Lung (tissue), 12 donors: ENCODE data around the gene FRMD4A. TPM values are rescaled to one million over a fixed set of nuclear protein-coding genes. Genes with fewer than 3 reads are reported as not detected.

ENCODE experiments used
- ATAC-seq: fragments of 200-7000 bp; cut with Tn5 transposase; one replicate; pipeline ENCODE4 v1.9.1; 2020; ENCODE audit warnings: moderate number of reproducible peaks; ENCODE audit not compliant: insufficient read depth, low FRiP score
- DNase-seq, 3 donors: peaks; one replicate each; pipeline ENCODE4 v3.0.0-alpha.2; 2013 to 2017
- H3K27ac ChIP-seq, 2 donors: one replicate each; pipeline ENCODE4 v1.5.1; 2013; ENCODE audit warnings: mild to moderate bottlenecking in 2 of 2, moderate library complexity in 2 of 2, control low read depth in 1 of 2, inconsistent platforms in 1 of 2, low read depth in 1 of 2, low read length in 1 of 2
- H3K27me3 ChIP-seq, 3 donors: one replicate each; pipeline ENCODE4 v1.5.1; 2013; ENCODE audit warnings: low read length in 2 of 3; ENCODE audit not compliant: control insufficient read depth in 3 of 3, insufficient read depth in 3 of 3
- H3K36me3 ChIP-seq, 4 donors: one replicate each; pipeline ENCODE4 v1.5.1; 2013; ENCODE audit warnings: low read length in 4 of 4, mild to moderate bottlenecking in 1 of 4, moderate library complexity in 1 of 4; ENCODE audit not compliant: control insufficient read depth in 4 of 4, insufficient read depth in 4 of 4
- H3K4me1 ChIP-seq, 5 donors: one replicate each; pipeline ENCODE4 v1.5.1; 2013; ENCODE audit warnings: low read length in 5 of 5, mild to moderate bottlenecking in 2 of 5, moderate library complexity in 1 of 5; ENCODE audit not compliant: control insufficient read depth in 5 of 5, insufficient read depth in 5 of 5
- H3K4me3 ChIP-seq: one replicate; pipeline ENCODE4 v1.5.1; 2013; ENCODE audit warnings: mild to moderate bottlenecking, control low read depth, moderate library complexity
- H3K9ac ChIP-seq, 2 donors: one replicate each; pipeline ENCODE4 v1.5.1; 2013; ENCODE audit warnings: low read length in 2 of 2, control low read depth in 1 of 2; ENCODE audit not compliant: insufficient read depth in 1 of 2
- H3K9me3 ChIP-seq, 4 donors: one replicate each; pipeline ENCODE4 v1.5.1; 2013; ENCODE audit warnings: low read length in 3 of 4, mild to moderate bottlenecking in 1 of 4, moderate library complexity in 1 of 4; ENCODE audit not compliant: control insufficient read depth in 4 of 4, insufficient read depth in 3 of 4
- WGBS, 2 donors: extraction: QIAGEN DNeasy Blood & Tissue Kit; methylation state at CpG; one replicate each; pipeline ENCODE4 v1.1.7; 2013; 5-methylcytosine and 5-hydroxymethylcytosine counted together
- polyA plus RNA-seq, 2 donors: library from polyadenylated mRNA; stranded (reverse); fragments of 200-250 nt; gene quantifications; one replicate each; pipeline ENCODE4 v1.2.1, GENCODE V29; 2013
- total RNA-seq, 2 donors: library from RNA; depleted of rRNA in 1 of 2; stranded (reverse); fragments of >200 nt in 1 of 2; gene quantifications; one replicate each; pipeline ENCODE4 v1.2.1, GENCODE V29; 2014 to 2021
- TF ChIP-seq, protein P1 (sequence below): IDR thresholded peaks from 2 replicates; pipeline ENCODE4 v1.5.1; 2012; ENCODE audit warnings: mild to moderate bottlenecking; ENCODE audit errors: control extremely low read depth, extremely low read depth
- donor health status: control.
- donor health status: control.
- donor health status: Bipolar disorder and iron deficiency.
- donor health status: healthy.
- donor health status: DM: yes; HTN: yes; CAD: no.

FRMD4A gene
- total and polyA plus RNA-seq, 4 donors, result 12.0 to 64.5 (median 29.3) TPM

DNA sequence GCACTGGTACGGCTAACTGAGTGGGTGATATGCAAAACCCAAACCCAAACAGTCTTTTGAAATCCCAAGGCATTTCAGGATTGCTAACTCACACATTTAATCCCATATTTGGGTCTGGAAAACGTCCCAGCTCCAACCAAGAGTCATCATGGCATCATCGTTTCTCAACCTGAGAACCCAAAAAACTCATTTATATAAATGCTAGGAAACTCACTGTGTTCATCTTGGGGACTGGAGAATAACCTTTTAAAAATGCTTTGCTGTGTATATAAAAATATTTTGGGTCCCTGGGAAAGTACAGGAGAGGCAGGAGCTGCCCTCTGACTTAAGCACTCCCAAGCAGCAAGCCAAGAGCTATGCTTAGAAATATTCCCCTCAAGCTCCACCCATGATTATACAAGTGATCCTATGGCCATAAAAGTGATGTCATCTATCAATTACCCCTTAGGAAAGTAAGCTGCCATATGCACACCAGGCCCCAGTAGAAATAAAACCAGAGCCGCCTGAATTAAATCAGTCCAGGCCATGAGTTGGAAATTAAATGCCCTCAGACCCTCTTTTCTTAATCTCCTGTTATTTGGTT lies 352.1 kb downstream of the FRMD4A start:
- peak overlapping the region in 1 of 2 donors; percentile 20 for H3K27ac ChIP-seq
- 77 to 86% methylated on average over 4 of the region's 4 CpGs for WGBS, 2 donors
- H3K9me3 ChIP-seq, result peaks cover 0 to 3% (median 0%) of the 10 kb centered on the region in 4 donors

DNA sequence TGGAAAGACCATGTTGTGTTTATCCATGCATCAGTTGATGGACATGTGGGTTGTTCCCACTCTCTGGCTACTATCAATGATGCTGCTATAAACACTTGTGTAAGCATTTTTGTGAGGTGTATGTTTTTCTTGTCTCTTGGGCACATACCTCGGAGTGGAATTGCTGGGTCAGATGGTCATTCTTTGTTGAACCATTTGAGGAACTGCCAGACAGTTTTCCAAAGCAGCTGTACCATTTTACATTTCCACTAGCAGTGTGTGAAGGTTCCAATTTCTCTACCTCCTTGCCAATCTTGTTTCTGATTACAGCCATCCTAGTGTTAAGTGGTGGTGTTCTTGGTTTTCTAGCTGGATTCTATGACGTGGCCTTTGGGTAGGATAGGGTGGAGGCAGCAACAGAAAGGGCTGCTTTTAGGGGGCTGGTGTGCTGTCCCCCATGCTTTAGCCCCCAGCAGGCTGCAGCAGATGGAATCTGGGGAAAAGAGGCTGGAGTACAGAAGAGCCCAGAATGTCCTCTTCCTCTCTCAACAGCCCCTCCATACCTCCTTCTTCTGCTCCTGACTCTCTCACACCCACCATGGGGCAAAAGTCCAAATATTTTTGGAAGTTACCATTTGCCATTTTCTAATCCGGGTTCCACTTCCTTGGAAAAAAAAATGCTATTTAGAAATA lies 352.7 kb downstream of the FRMD4A start:
- 72 to 87% methylated on average over 3 of the region's 3 CpGs for WGBS, 2 donors
- ATAC-seq (no peak), DNase-seq (no peak)
- TF ChIP-seq, protein P1, sequence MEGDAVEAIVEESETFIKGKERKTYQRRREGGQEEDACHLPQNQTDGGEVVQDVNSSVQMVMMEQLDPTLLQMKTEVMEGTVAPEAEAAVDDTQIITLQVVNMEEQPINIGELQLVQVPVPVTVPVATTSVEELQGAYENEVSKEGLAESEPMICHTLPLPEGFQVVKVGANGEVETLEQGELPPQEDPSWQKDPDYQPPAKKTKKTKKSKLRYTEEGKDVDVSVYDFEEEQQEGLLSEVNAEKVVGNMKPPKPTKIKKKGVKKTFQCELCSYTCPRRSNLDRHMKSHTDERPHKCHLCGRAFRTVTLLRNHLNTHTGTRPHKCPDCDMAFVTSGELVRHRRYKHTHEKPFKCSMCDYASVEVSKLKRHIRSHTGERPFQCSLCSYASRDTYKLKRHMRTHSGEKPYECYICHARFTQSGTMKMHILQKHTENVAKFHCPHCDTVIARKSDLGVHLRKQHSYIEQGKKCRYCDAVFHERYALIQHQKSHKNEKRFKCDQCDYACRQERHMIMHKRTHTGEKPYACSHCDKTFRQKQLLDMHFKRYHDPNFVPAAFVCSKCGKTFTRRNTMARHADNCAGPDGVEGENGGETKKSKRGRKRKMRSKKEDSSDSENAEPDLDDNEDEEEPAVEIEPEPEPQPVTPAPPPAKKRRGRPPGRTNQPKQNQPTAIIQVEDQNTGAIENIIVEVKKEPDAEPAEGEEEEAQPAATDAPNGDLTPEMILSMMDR, result no peak
- Histone ChIP-seq H3K36me3 (no peaks in the 10 kb centered on the region), H3K4me3 (no peak overlapping the region), H3K27me3 (no peaks in the 10 kb centered on the region), H3K9ac (no peak overlapping the region), H3K27ac (no peak overlapping the region), H3K4me1 (peaks cover 0 to 16% (median 4%) of the 10 kb centered on the region in 5 donors), H3K9me3 (peaks cover 0 to 3% (median 0%) of the 10 kb centered on the region in 4 donors)

More for the DNA sequence above, 352.1 kb downstream of the FRMD4A start:
- H3K4me1 ChIP-seq, result peaks cover 0 to 10% (median under 1%) of the 10 kb centered on the region in 5 donors
- ATAC-seq (no peak), DNase-seq (no peak)
- no peaks in the 10 kb centered on the region for H3K36me3 ChIP-seq
- H3K4me3 ChIP-seq, result no peak overlapping the region
- no peak overlapping the region for H3K9ac ChIP-seq
- TF ChIP-seq, protein P1, result no peak
- H3K27me3 ChIP-seq, result no peaks in the 10 kb centered on the region

DNA sequence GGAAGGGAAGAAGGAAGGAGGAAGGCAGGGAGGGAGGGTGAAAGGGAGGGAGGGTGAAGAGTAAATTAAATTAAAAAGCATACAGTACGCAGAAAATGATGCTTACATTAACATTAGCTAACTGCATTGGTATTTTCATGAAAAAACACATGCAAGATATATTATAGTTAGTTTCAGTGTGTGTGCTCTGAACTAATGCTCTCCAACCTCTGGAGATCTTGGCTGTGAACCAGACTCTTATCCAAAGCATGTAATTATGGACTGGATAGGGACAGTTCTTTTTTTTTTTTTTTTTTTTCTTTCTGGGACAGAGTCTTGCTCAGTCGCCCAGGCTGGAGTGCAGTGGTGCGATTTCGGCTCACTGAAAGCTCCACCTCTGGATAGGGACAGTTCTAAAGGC lies 357.0 kb downstream of the FRMD4A start:
- DNase-seq (peak; percentile 61 to 94 (median 93)), ATAC-seq (no peak)
- no peak overlapping the region for H3K27ac ChIP-seq
- no peak overlapping the region for H3K4me3 ChIP-seq
- H3K27me3 ChIP-seq, result no peaks in the 10 kb centered on the region
- peaks cover 0 to 3% (median 0%) of the 10 kb centered on the region in 4 donors for H3K9me3 ChIP-seq
- H3K36me3 ChIP-seq, result no peaks in the 10 kb centered on the region
- WGBS, 2 donors, result 58 to 77% methylated on average over 4 of the region's 4 CpGs
- H3K4me1 ChIP-seq, result peaks cover 0 to 50% (median 27%) of the 10 kb centered on the region in 5 donors
- TF ChIP-seq, protein P1, result no peak
- H3K9ac ChIP-seq, result no peak overlapping the region
